Inflammatory macrophage treated with lipopolysaccharide for 1 hour (primary cell): ENCODE data around the gene CDH26.
A peak's percentile ranks its signal among the peaks of the same experiment; 100 is the strongest.
"Not testable (repeated sequence)": the region's sequence is repeated elsewhere in the genome, so short reads cannot be mapped to it uniquely, and the experiment has no call there.

Source experiments
- DNase-seq, 2 donors: peaks; one replicate each; pipeline ENCODE4 v3.0.0-alpha.2; 2020 to 2022

The CDH26 gene

GRCh38 chr20:60016406-60016805 is 58.2 kb downstream of the CDH26 start:
- DNase-seq = peak; percentile 49 to 61

GRCh38 chr20:60020251-60020650 is 62.0 kb downstream of the CDH26 start:
- DNase-seq = no peak

GRCh38 chr20:60021104-60021503 is 62.9 kb downstream of the CDH26 start:
- DNase-seq = no peak

GRCh38 chr20:60022849-60023248 is 64.6 kb downstream of the CDH26 start:
- no peak for DNase-seq

GRCh38 chr20:60024245-60024644 is 66.0 kb downstream of the CDH26 start:
- DNase-seq = no peak

GRCh38 chr20:60024801-60025200 is 66.6 kb downstream of the CDH26 start:
- DNase-seq = no peak

GRCh38 chr20:60026010-60026409 is 67.8 kb downstream of the CDH26 start:
- no peak for DNase-seq

- DNase-seq = no peak
Measured at GRCh38 chr20:60030471-60030870, 72.2 kb downstream of the CDH26 start.

GRCh38 chr20:60031107-60031506 is 72.9 kb downstream of the CDH26 start:
- DNase-seq = no peak

- DNase-seq = no peak
Measured at GRCh38 chr20:60034231-60035110, 76.2 kb downstream of the CDH26 start.

GRCh38 chr20:60035486-60035885 is 77.3 kb downstream of the CDH26 start:
- DNase-seq = no peak

- no peak for DNase-seq
Measured at GRCh38 chr20:60036346-60036745, 78.1 kb downstream of the CDH26 start.

- no peak for DNase-seq
Measured at GRCh38 chr20:60036746-60037499, 78.7 kb downstream of the CDH26 start.

GRCh38 chr20:60038400-60039008 is 80.3 kb downstream of the CDH26 start:
- no peak for DNase-seq

GRCh38 chr20:60039526-60039925 is 81.3 kb downstream of the CDH26 start:
- no peak for DNase-seq

GRCh38 chr20:60040471-60041162 is 82.4 kb downstream of the CDH26 start:
- DNase-seq = no peak

- not testable (repeated sequence) for DNase-seq
Measured at GRCh38 chr20:60041436-60042165, 83.4 kb downstream of the CDH26 start.

GRCh38 chr20:60043435-60043834 is 85.2 kb downstream of the CDH26 start:
- DNase-seq = no peak

GRCh38 chr20:60046011-60046413 is 87.8 kb downstream of the CDH26 start:
- peak; percentile 83 to 87 for DNase-seq

GRCh38 chr20:60046436-60046835 is 88.2 kb downstream of the CDH26 start:
- no peak for DNase-seq

- no peak for DNase-seq
Measured at GRCh38 chr20:60046860-60047259, 88.6 kb downstream of the CDH26 start.
